SU-DHL-6 (cell line): ENCODE measurements around the gene PDE4D.

Experiments
- H2AFZ ChIP-seq: fragments of 200-600 bp; sonication (generic); 2 replicates; pipeline ENCODE4 v1.6.1; 2014; ENCODE audit warnings: low read depth, mild to moderate bottlenecking, moderate library complexity, mixed read lengths, antibody characterized with exemption, low read length; ENCODE audit not compliant: severe bottlenecking
- H3F3A ChIP-seq: fragments of 200-600 bp; shearing (Covaris generic); 2 replicates; pipeline ENCODE4 v1.6.0; 2016; ENCODE audit warnings: antibody characterized with exemption, mild to moderate bottlenecking; ENCODE audit not compliant: insufficient read depth
- H3K27ac ChIP-seq: fragments of 200-600 bp; sonication (generic); 2 replicates; pipeline ENCODE4 v1.5.1; 2016; ENCODE audit warnings: low read depth, mild to moderate bottlenecking, low read length, moderate library complexity, mixed read lengths
- H3K27me3 ChIP-seq: fragments of 200-600 bp; sonication (generic), shearing (Covaris generic); 2 replicates; pipeline ENCODE4 v1.6.0; 2014; ENCODE audit warnings: mild to moderate bottlenecking, low read length
- H3K36me3 ChIP-seq: fragments of 200-600 bp; sonication (generic); 2 replicates; pipeline ENCODE4 v1.6.1; 2014; ENCODE audit warnings: mild to moderate bottlenecking, low read length, mixed read lengths
- H3K4me2 ChIP-seq: fragments of 300-600, 200-600 bp; shearing (Covaris generic), sonication (generic); 2 replicates; pipeline ENCODE4 v1.6.0; 2014; ENCODE audit warnings: low read length, low read depth, mild to moderate bottlenecking; ENCODE audit not compliant: poor library complexity, severe bottlenecking
- H3K4me3 ChIP-seq: fragments of 200-600 bp; sonication (generic); 2 replicates; pipeline ENCODE4 v1.5.1; 2014; ENCODE audit warnings: antibody characterized with exemption, low read length, mild to moderate bottlenecking, mixed read lengths; ENCODE audit not compliant: insufficient read depth, poor library complexity, severe bottlenecking
- H3K79me2 ChIP-seq: fragments of 200-600 bp; sonication (generic); 2 replicates; pipeline ENCODE4 v1.6.1; 2014; ENCODE audit warnings: mild to moderate bottlenecking, low read length, moderate library complexity; ENCODE audit not compliant: insufficient read depth
- H3K9ac ChIP-seq: fragments of 200-600 bp; sonication (generic); 2 replicates; pipeline ENCODE4 v1.7.0; 2014; ENCODE audit warnings: mild to moderate bottlenecking, low read length
- H3K9me2 ChIP-seq: fragments of 200-600 bp; sonication (generic); replicated peaks from 2 replicates; pipeline ENCODE4 v1.6.1; 2014; ENCODE audit warnings: low read length; ENCODE audit not compliant: insufficient read depth
- H3K9me3 ChIP-seq: fragments of 200-600 bp; sonication (generic); 2 replicates; pipeline ENCODE4 v1.6.1; 2014; ENCODE audit warnings: low read length, mixed read lengths; ENCODE audit not compliant: insufficient read depth
- H4K20me1 ChIP-seq: fragments of 200-600 bp; sonication (generic); 2 replicates; pipeline ENCODE4 v1.6.1; 2014; ENCODE audit warnings: low read depth, mild to moderate bottlenecking, antibody characterized with exemption, low read length, moderate library complexity, mixed read lengths
- EZH2phosphoT487 ChIP-seq: fragments of 200-600 bp; sonication (generic), shearing (Covaris generic); conservative IDR thresholded peaks from 2 replicates; pipeline ENCODE4 v1.6.1; 2018; ENCODE audit warnings: mild to moderate bottlenecking, antibody characterized with exemption, low read length, moderate library complexity, mixed read lengths
- TF ChIP-seq, protein P1 (sequence below): fragments of 200-600 bp; sonication (generic); IDR thresholded peaks from one replicate; pipeline ENCODE4 v1.5.1; 2017; ENCODE audit warnings: antibody characterized with exemption, mild to moderate bottlenecking, low read length, moderate library complexity; ENCODE audit not compliant: insufficient read depth, poor library complexity, severe bottlenecking

The PDE4D gene

GRCh38 chr5:59341760-59342159, 551.8 kb downstream of the PDE4D start:
- H2AFZ ChIP-seq = no peak overlapping the region
- H3K4me2 ChIP-seq = no peak overlapping the region
- no peak for TF ChIP-seq EZH2phosphoT487
- TF ChIP-seq, protein P1, sequence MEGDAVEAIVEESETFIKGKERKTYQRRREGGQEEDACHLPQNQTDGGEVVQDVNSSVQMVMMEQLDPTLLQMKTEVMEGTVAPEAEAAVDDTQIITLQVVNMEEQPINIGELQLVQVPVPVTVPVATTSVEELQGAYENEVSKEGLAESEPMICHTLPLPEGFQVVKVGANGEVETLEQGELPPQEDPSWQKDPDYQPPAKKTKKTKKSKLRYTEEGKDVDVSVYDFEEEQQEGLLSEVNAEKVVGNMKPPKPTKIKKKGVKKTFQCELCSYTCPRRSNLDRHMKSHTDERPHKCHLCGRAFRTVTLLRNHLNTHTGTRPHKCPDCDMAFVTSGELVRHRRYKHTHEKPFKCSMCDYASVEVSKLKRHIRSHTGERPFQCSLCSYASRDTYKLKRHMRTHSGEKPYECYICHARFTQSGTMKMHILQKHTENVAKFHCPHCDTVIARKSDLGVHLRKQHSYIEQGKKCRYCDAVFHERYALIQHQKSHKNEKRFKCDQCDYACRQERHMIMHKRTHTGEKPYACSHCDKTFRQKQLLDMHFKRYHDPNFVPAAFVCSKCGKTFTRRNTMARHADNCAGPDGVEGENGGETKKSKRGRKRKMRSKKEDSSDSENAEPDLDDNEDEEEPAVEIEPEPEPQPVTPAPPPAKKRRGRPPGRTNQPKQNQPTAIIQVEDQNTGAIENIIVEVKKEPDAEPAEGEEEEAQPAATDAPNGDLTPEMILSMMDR = no peak
- H3K36me3 ChIP-seq = no peaks in the 10 kb centered on the region
- no peaks in the 10 kb centered on the region for H3K27me3 ChIP-seq
- H4K20me1 ChIP-seq = no peaks in the 10 kb centered on the region
- no peaks in the 10 kb centered on the region for H3K9me3 ChIP-seq
- H3K79me2 ChIP-seq = no peaks in the 10 kb centered on the region
- no peaks in the 10 kb centered on the region for H3F3A ChIP-seq
- H3K9ac ChIP-seq = no peak overlapping the region
- H3K9me2 ChIP-seq = no peaks in the 10 kb centered on the region
- H3K27ac ChIP-seq = no peak overlapping the region
- no peak overlapping the region for H3K4me3 ChIP-seq

- no peaks in the 10 kb centered on the region for H3K9me3 ChIP-seq
- H3K4me3 ChIP-seq = no peak overlapping the region
- no peak overlapping the region for H3K9ac ChIP-seq
- no peak overlapping the region for H3K4me2 ChIP-seq
- no peak for TF ChIP-seq EZH2phosphoT487
- TF ChIP-seq, protein P1 = no peak
- H3K79me2 ChIP-seq = no peaks in the 10 kb centered on the region
- no peaks in the 10 kb centered on the region for H3K36me3 ChIP-seq
- H3K9me2 ChIP-seq = no peaks in the 10 kb centered on the region
- no peaks in the 10 kb centered on the region for H4K20me1 ChIP-seq
- no peak overlapping the region for H3K27ac ChIP-seq
- no peaks in the 10 kb centered on the region for H3K27me3 ChIP-seq
- H2AFZ ChIP-seq = no peak overlapping the region
- no peaks in the 10 kb centered on the region for H3F3A ChIP-seq
Measured at GRCh38 chr5:59341155-59341554, 552.4 kb downstream of the PDE4D start.

DNA sequence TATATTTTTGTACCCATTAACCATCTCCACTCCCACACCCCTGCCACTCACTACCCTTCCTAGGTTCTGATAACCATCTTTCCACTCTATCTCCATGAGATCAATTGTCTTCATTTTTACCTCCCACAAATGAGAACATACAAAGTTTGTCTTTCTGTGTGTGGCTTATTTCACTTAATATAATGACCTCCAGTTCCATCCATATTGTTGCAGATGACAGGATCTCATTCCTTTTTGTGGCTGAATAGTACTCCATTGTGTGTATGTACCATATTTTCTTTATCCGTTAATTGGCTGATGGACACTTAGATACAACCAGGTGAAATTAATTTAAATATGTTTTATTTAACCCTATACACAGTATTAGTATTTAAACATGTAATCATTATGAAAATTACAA, 552.9 kb downstream of the PDE4D start:
- Histone ChIP-seq H3K4me2 (no peak overlapping the region), H3K9me3 (no peaks in the 10 kb centered on the region), H3K27ac (no peak overlapping the region), H3F3A (no peaks in the 10 kb centered on the region), H3K27me3 (no peaks in the 10 kb centered on the region), H3K4me3 (no peak overlapping the region), H3K9ac (no peak overlapping the region), H4K20me1 (no peaks in the 10 kb centered on the region), H2AFZ (no peak overlapping the region), H3K9me2 (no peaks in the 10 kb centered on the region), H3K36me3 (no peaks in the 10 kb centered on the region), H3K79me2 (no peaks in the 10 kb centered on the region)
- TF ChIP-seq, protein P1 = no peak
- no peak for TF ChIP-seq EZH2phosphoT487
